GM12878 (cell line): ENCODE results near the gene HADHA.

Source experiments
- EGR1 ChIP-seq, 2 experiments: IDR thresholded peaks; 1 replicate in 1 of 2; 2 replicates in 1 of 2; pipeline ENCODE4 v1.6.1; 2011 to 2012; ENCODE audit warnings: low read depth in 2 of 2, low read length in 2 of 2, borderline replicate concordance in 1 of 2, mild to moderate bottlenecking in 1 of 2, moderate library complexity in 1 of 2
- EZH2 ChIP-seq: IDR thresholded peaks from 2 replicates; pipeline ENCODE4 v1.6.1; 2012; ENCODE audit warnings: low read depth, mild to moderate bottlenecking, control low read depth, inconsistent platforms, low read length, borderline replicate concordance; ENCODE audit not compliant: control insufficient read depth
- POLR2A ChIP-seq: IDR thresholded peaks from 2 replicates; pipeline ENCODE4 v1.6.1; 2011; ENCODE audit warnings: low read depth, mild to moderate bottlenecking, low read length
- TF ChIP-seq, protein P1 (sequence below), 3 experiments: IDR thresholded peaks in 2 of 3; conservative IDR thresholded peaks in 1 of 3; 2 replicates each; pipeline ENCODE4 v1.5.1; 2011; ENCODE audit warnings: low read depth in 3 of 3, low read length in 3 of 3, mild to moderate bottlenecking in 3 of 3, control low read depth in 2 of 3, moderate library complexity in 2 of 3, inconsistent platforms in 1 of 3, mixed read lengths in 1 of 3; ENCODE audit not compliant: control insufficient read depth in 2 of 3, insufficient read depth in 1 of 3; ENCODE audit errors: extremely low read depth in 1 of 3
- TF ChIP-seq, protein P2 (sequence below): fragments of 450-650 bp; IDR thresholded peaks from 2 replicates; pipeline ENCODE4 v1.6.1; 2016; ENCODE audit warnings: mild to moderate bottlenecking, moderate library complexity, borderline replicate concordance

DNA sequence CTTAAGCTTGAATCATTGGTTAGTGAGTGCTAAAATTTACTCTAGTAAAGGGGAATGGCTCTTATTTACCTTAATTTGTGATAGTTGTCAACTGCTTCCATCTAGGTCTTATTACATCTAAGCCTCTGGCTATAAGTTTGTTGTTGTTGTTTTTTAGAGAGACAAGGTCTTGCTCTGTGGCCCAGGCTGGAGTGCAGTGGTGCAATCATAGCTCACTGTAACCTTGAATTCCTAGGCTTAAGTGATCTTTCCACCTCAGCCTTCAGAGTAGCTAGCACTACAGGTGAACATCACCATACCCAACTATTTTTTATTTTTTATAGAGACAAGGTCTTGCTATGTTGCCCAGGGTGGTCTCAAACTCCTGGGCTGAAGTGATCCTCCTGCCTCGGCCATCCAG, 6.6 kb downstream of the HADHA start:
- TF ChIP-seq, protein P1, sequence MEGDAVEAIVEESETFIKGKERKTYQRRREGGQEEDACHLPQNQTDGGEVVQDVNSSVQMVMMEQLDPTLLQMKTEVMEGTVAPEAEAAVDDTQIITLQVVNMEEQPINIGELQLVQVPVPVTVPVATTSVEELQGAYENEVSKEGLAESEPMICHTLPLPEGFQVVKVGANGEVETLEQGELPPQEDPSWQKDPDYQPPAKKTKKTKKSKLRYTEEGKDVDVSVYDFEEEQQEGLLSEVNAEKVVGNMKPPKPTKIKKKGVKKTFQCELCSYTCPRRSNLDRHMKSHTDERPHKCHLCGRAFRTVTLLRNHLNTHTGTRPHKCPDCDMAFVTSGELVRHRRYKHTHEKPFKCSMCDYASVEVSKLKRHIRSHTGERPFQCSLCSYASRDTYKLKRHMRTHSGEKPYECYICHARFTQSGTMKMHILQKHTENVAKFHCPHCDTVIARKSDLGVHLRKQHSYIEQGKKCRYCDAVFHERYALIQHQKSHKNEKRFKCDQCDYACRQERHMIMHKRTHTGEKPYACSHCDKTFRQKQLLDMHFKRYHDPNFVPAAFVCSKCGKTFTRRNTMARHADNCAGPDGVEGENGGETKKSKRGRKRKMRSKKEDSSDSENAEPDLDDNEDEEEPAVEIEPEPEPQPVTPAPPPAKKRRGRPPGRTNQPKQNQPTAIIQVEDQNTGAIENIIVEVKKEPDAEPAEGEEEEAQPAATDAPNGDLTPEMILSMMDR (IDR thresholded peaks at IDR 0.05 in 2 of 3, conservative IDR thresholded peaks at IDR 0.05 in 1 of 3; ENCODE audit: control insufficient read depth in 2 of 3, extremely low read depth in 1 of 3, insufficient read depth in 1 of 3, low read depth in 3 of 3, low read length in 3 of 3) = no peak
- TF ChIP-seq EZH2 (no peak), POLR2A (no peak), EGR1 (IDR thresholded peaks at IDR 0.05; ENCODE audit: borderline replicate concordance in 1 of 2, low read depth in 2 of 2, low read length in 2 of 2) (no peak)
- TF ChIP-seq, protein P2, sequence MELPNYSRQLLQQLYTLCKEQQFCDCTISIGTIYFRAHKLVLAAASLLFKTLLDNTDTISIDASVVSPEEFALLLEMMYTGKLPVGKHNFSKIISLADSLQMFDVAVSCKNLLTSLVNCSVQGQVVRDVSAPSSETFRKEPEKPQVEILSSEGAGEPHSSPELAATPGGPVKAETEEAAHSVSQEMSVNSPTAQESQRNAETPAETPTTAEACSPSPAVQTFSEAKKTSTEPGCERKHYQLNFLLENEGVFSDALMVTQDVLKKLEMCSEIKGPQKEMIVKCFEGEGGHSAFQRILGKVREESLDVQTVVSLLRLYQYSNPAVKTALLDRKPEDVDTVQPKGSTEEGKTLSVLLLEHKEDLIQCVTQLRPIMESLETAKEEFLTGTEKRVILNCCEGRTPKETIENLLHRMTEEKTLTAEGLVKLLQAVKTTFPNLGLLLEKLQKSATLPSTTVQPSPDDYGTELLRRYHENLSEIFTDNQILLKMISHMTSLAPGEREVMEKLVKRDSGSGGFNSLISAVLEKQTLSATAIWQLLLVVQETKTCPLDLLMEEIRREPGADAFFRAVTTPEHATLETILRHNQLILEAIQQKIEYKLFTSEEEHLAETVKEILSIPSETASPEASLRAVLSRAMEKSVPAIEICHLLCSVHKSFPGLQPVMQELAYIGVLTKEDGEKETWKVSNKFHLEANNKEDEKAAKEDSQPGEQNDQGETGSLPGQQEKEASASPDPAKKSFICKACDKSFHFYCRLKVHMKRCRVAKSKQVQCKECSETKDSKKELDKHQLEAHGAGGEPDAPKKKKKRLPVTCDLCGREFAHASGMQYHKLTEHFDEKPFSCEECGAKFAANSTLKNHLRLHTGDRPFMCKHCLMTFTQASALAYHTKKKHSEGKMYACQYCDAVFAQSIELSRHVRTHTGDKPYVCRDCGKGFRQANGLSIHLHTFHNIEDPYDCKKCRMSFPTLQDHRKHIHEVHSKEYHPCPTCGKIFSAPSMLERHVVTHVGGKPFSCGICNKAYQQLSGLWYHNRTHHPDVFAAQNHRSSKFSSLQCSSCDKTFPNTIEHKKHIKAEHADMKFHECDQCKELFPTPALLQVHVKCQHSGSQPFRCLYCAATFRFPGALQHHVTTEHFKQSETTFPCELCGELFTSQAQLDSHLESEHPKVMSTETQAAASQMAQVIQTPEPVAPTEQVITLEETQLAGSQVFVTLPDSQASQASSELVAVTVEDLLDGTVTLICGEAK = no peak
